Endothelial cell (in vitro differentiated cells): ENCODE measurements around the gene PABPC3. TPM values are rescaled to one million over a fixed set of nuclear protein-coding genes. Genes with fewer than 3 reads are reported as not detected.
A peak's percentile ranks its signal among the peaks of the same experiment; 100 is the strongest.

Experiments
- DNase-seq: peaks from one replicate; pipeline ENCODE4 v3.0.0; 2021; ENCODE audit warnings: low spot score
- H3K27ac Mint-ChIP-seq: one replicate; pipeline ENCODE4 v1.8.0; 2021; ENCODE audit warnings: mixed read lengths, inconsistent platforms; ENCODE audit not compliant: unreplicated experiment
- H3K27me3 Mint-ChIP-seq: one replicate; pipeline ENCODE4 v1.8.0; 2021; ENCODE audit warnings: mild to moderate bottlenecking, moderate library complexity, mixed read lengths, inconsistent platforms; ENCODE audit not compliant: unreplicated experiment
- H3K36me3 Mint-ChIP-seq: one replicate; pipeline ENCODE4 v1.8.0; 2021; ENCODE audit warnings: mild to moderate bottlenecking, low read depth, mixed read lengths, inconsistent platforms; ENCODE audit not compliant: unreplicated experiment
- H3K4me1 Mint-ChIP-seq: one replicate; pipeline ENCODE4 v1.8.0; 2021; ENCODE audit warnings: mild to moderate bottlenecking, mixed read lengths, inconsistent platforms; ENCODE audit not compliant: unreplicated experiment
- H3K4me3 Mint-ChIP-seq: one replicate; pipeline ENCODE4 v1.8.0; 2021; ENCODE audit warnings: mild to moderate bottlenecking, mixed read lengths, inconsistent platforms; ENCODE audit not compliant: unreplicated experiment
- H3K9me3 Mint-ChIP-seq: one replicate; pipeline ENCODE4 v1.8.0; 2021; ENCODE audit warnings: mixed read lengths, inconsistent platforms; ENCODE audit not compliant: unreplicated experiment
- long read RNA-seq: library from polyadenylated mRNA; unstranded; transcript quantifications from one replicate; pipeline ENCODE4 v2.0.0, GENCODE V29; 2020; ENCODE audit not compliant: unreplicated experiment
- total RNA-seq: library from RNA; stranded (reverse); fragmentation: NEBNext Ultra II Directional; extraction: Animal tissue kit (Norgen Biotek cat#: 25700); gene quantifications from one replicate; pipeline ENCODE4 v1.2.1, GENCODE V29; 2021; ENCODE audit not compliant: unreplicated experiment
- TF ChIP-seq, protein P1 (sequence below): fragments of 200-600 bp; sonication (generic); IDR thresholded peaks from one replicate; pipeline ENCODE4 v1.5.0; 2021; ENCODE audit warnings: antibody characterized with exemption; ENCODE audit not compliant: unreplicated experiment

The PABPC3 gene
- 0.44 TPM for total RNA-seq
- long read RNA-seq, partial matches to known transcripts = 0 of 1 reads
- long read RNA-seq, other reads (novel, unspliced or antisense) = 0 of 1 reads

DNA sequence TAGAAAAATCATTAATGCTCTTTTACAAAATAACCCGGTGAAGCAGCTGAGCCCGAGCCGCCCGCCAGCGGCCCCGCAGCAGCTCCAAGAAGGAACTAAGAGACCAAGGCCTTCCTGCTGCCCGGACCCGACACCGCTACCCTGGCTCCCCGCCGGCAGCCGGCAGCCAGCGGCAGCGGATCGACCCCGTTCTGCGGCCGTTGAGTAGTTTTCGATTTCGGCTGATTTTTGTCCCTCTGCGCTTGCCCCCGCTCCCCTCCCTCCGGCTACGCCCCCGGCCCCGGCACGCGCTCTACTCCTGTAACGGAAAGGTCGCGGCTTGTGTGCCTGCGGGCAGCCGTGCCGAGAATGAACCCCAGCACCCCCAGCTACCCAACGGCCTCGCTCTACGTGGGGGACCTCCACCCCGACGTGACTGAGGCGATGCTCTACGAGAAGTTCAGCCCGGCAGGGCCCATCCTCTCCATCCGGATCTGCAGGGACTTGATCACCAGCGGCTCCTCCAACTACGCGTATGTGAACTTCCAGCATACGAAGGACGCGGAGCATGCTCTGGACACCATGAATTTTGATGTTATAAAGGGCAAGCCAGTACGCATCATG lies at the start of gene PABPC3:
Gene PABPC3 (plus strand): TSS at position 286 of the 603 bp plus-strand sequence. CDS start 63 bp downstream, at position 349.
- peaks cover 2% of the 10 kb centered on the region for H3K27me3 Mint-ChIP-seq
- H3K27ac Mint-ChIP-seq = no peak within 1 kb of the TSS
- DNase-seq = no peak
- no peaks in the 10 kb centered on the region for H3K9me3 Mint-ChIP-seq
- no peaks in the 10 kb centered on the region for H3K4me1 Mint-ChIP-seq
- H3K36me3 Mint-ChIP-seq = no peaks in the 10 kb centered on the region
- H3K4me3 Mint-ChIP-seq = no peak within 1 kb of the TSS
- TF ChIP-seq, protein P1, sequence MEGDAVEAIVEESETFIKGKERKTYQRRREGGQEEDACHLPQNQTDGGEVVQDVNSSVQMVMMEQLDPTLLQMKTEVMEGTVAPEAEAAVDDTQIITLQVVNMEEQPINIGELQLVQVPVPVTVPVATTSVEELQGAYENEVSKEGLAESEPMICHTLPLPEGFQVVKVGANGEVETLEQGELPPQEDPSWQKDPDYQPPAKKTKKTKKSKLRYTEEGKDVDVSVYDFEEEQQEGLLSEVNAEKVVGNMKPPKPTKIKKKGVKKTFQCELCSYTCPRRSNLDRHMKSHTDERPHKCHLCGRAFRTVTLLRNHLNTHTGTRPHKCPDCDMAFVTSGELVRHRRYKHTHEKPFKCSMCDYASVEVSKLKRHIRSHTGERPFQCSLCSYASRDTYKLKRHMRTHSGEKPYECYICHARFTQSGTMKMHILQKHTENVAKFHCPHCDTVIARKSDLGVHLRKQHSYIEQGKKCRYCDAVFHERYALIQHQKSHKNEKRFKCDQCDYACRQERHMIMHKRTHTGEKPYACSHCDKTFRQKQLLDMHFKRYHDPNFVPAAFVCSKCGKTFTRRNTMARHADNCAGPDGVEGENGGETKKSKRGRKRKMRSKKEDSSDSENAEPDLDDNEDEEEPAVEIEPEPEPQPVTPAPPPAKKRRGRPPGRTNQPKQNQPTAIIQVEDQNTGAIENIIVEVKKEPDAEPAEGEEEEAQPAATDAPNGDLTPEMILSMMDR = no peak

DNA sequence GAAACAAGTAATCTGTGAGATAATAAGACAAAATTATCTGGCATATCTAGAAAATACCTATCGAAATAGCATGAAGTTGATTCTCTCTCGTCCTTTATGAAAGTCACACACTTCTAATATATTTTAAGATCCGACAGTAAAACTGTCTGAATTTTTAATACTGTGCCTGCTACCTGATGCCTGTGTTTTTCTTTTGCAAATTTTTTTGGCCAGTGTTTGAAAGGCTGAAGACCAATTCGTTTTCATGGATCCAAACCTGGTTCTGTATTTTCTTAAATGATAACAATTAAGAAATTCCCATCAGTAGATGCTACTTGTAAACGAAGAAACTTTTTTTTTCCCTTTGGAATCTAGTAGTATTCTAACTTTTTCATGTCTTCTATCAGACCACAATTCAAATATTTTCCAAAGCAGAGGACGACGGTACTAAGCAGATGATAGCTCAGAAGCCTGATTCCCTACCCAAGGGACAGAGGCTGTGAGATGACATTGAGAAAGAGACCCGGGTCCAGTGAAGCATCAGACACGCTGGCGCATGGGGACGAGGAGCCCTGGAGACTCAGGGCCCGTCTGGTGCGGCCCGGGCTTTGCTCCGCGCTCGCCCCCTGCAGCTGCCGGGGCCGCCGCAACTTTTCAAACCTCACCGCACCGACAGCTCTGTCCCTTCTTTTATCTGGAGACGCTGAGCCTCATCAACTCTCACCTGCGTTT lies 49.5 kb upstream of the PABPC3 start:
- Mint-ChIP-seq H3K9me3 (no peaks in the 10 kb centered on the region), H3K27ac (no peak overlapping the region), H3K4me3 (peak overlapping the region; percentile 64), H3K27me3 (peaks cover 8% of the 10 kb centered on the region), H3K36me3 (peaks cover 3% of the 10 kb centered on the region), H3K4me1 (peaks cover 2% of the 10 kb centered on the region)
- TF ChIP-seq, protein P1 = no peak
- peak; percentile 30 for DNase-seq

DNA sequence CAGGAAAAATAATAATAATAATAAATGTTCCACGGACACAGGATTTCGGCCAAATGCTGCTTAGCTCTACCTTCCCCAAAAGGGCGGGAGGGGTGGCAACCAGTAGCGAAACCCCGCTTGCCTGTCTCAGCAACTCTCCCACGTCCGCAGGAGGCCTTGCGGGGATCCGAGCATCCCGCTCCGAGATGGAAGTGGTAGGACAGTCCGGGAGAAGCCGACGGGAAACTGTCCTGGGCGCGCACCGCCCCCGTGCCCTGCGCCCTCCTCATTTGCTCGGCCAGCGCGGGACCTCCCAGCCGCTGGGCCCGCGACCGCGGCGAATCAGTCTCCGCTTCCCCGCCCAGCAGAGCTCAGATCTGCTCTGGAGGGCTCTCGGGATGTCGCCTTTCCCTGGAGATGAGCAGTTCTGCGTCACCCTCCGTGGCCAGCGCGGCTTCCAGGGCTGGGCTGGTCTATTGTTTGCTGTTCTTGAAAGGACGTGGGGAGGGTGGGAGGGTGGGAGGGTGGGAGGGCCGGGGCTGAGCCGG lies 48.9 kb upstream of the PABPC3 start:
- H3K27ac Mint-ChIP-seq = no peak overlapping the region
- no peaks in the 10 kb centered on the region for H3K9me3 Mint-ChIP-seq
- H3K27me3 Mint-ChIP-seq = peaks cover 8% of the 10 kb centered on the region
- peaks cover 2% of the 10 kb centered on the region for H3K4me1 Mint-ChIP-seq
- TF ChIP-seq, protein P1 = no peak
- peaks cover 3% of the 10 kb centered on the region for H3K36me3 Mint-ChIP-seq
- DNase-seq = peak; percentile 63
- H3K4me3 Mint-ChIP-seq = peak overlapping the region; percentile 81

DNA sequence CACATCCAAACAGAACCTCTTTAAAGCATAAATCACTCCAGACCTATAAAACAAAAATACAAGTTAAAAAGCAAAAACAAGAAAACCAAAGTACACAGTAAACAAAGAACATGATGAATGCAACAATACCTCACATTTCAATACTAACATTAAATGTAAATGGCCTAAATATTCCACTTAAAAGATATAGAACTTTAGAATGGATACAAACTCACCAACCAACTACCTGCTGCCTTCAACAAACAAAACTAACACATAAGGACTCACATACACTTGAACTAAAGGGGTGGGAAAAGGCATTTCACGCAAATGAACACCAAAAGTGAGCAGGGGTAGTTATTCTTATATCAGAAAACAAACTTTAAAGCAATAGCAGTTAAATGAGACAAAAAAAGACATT lies 44.9 kb upstream of the PABPC3 start:
- TF ChIP-seq, protein P1 = no peak
- DNase-seq = no peak
- H3K36me3 Mint-ChIP-seq = peaks cover 3% of the 10 kb centered on the region
- no peaks in the 10 kb centered on the region for H3K9me3 Mint-ChIP-seq
- H3K27me3 Mint-ChIP-seq = peaks cover 8% of the 10 kb centered on the region
- H3K27ac Mint-ChIP-seq = no peak overlapping the region
- peaks cover 2% of the 10 kb centered on the region for H3K4me1 Mint-ChIP-seq
- H3K4me3 Mint-ChIP-seq = no peak overlapping the region

DNA sequence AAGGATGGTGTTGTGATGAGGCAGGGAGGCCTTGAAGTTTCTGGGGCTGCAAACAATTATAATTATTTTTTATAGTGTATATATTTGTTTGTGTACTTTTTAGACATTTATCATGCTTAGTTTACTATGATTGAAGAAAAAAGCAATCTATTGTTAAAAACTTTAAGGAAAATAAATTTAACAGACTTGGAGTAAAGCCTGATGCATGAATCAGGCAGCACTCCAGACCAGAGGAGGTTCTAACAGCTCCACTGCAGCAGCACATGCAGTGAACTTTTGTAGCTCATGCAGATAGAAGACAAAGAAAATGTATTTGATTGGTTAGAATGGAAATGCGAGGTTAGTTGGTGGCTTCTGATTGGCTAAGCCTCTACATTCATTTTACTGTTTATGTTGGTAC lies 36.8 kb upstream of the PABPC3 start:
- Mint-ChIP-seq H3K4me3 (no peak overlapping the region), H3K27ac (no peak overlapping the region), H3K27me3 (peaks cover 4% of the 10 kb centered on the region), H3K36me3 (no peaks in the 10 kb centered on the region), H3K4me1 (peaks cover 2% of the 10 kb centered on the region), H3K9me3 (no peaks in the 10 kb centered on the region)
- TF ChIP-seq, protein P1 = no peak
- no peak for DNase-seq
